ENCODE data around the gene RNF130. TPM values are rescaled to one million over a fixed set of nuclear protein-coding genes. Genes with fewer than 3 reads are reported as not detected.

Gene RNF130
- total RNA-seq, 2 donors from 2014 or later: 83.8 to 116 TPM

- no peaks in the 10 kb centered on the region for H3K9me3 ChIP-seq
- H3K27ac ChIP-seq: no peak overlapping the region
- H3K4me3 ChIP-seq: no peak overlapping the region
- peaks cover 11% of the 10 kb centered on the region for H3K4me1 ChIP-seq (replicated peaks)
- intact Hi-C loops (cut with DNase I): loop anchor here (5.0 kb wide), 2 partner anchors 107 to 163 kb away; partner anchors contain the start of gene RNF130
- no peaks in the 10 kb centered on the region for H3K36me3 ChIP-seq
- WGBS: 89% methylated on average over 6 of the region's 6 CpGs
- H3K27me3 ChIP-seq (replicated peaks; ENCODE audit: insufficient read depth): no peaks in the 10 kb centered on the region
- DNase-seq (ENCODE audit: low spot score): no peak
- TF ChIP-seq POLR2AphosphoS5 (IDR thresholded peaks at IDR 0.05) (no peak), POLR2A (IDR thresholded peaks at IDR 0.05) (no peak), CTCF (IDR thresholded peaks at IDR 0.05) (no peak)
Observed at GRCh38 chr5:179909224-179909623, 162.3 kb downstream of the RNF130 start.

- no peak for TF ChIP-seq POLR2AphosphoS5 (IDR thresholded peaks at IDR 0.05)
- TF ChIP-seq POLR2A (IDR thresholded peaks at IDR 0.05): no peak
- no peak for TF ChIP-seq CTCF (IDR thresholded peaks at IDR 0.05)
- no peaks in the 10 kb centered on the region for H3K36me3 ChIP-seq
- peak overlapping the region in 1 of 2 donors; percentile 63 for H3K27ac ChIP-seq
- DNase-seq (ENCODE audit: low spot score): no peak
- no peak overlapping the region for H3K4me3 ChIP-seq
- peaks cover 8% of the 10 kb centered on the region for H3K4me1 ChIP-seq (replicated peaks)
- H3K27me3 ChIP-seq (replicated peaks; ENCODE audit: insufficient read depth): no peaks in the 10 kb centered on the region
- intact Hi-C loops (cut with DNase I): loop anchor here (5.0 kb wide), 2 partner anchors 106 to 164 kb away; partner anchors contain the start of gene RNF130
- H3K9me3 ChIP-seq: no peaks in the 10 kb centered on the region
- 90% methylated on average over 16 of the region's 16 CpGs for WGBS
Observed at GRCh38 chr5:179908528-179908927, 163.0 kb downstream of the RNF130 start.

GRCh38 chr5:179907556-179908324 lies 163.8 kb downstream of the RNF130 start, which contains the start of gene TBC1D9B:
TBC1D9B (minus strand) TSS chr5:179907897; CDS start chr5:179907821, 76 bp downstream.
- Histone ChIP-seq H3K4me3 (peak within 1 kb of the TSS; percentile 47 to 50), H3K4me1 (replicated peaks) (peaks cover 5% of the 10 kb centered on the region), H3K36me3 (no peaks in the 10 kb centered on the region), H3K27me3 (replicated peaks; ENCODE audit: insufficient read depth) (no peaks in the 10 kb centered on the region), H3K9me3 (no peaks in the 10 kb centered on the region), H3K27ac (peak within 1 kb of the TSS; percentile 66 to 68)
- TF ChIP-seq POLR2AphosphoS5 (IDR thresholded peaks at IDR 0.05): no peak
- TF ChIP-seq POLR2A (IDR thresholded peaks at IDR 0.05): no peak
- TF ChIP-seq CTCF (IDR thresholded peaks at IDR 0.05): peak in 3 of 4 experiments; percentile 42 to 62 (median 56)
- peak; percentile 36 for DNase-seq (ENCODE audit: low spot score)
- intact Hi-C loops (cut with DNase I): loop anchor here (5.0 kb wide), 2 partner anchors 105 to 165 kb away; partner anchors contain the start of gene RNF130
- WGBS: under 1% methylated on average over 48 of the region's 105 CpGs

- TF ChIP-seq POLR2A (IDR thresholded peaks at IDR 0.05) (no peak), CTCF (IDR thresholded peaks at IDR 0.05) (no peak), POLR2AphosphoS5 (IDR thresholded peaks at IDR 0.05) (no peak)
- WGBS: 6% methylated on average over 20 of the region's 50 CpGs
- H3K36me3 ChIP-seq: no peaks in the 10 kb centered on the region
- peak; percentile 30 for DNase-seq (ENCODE audit: low spot score)
- peak overlapping the region; percentile 66 to 68 for H3K27ac ChIP-seq
- peak overlapping the region; percentile 47 to 50 for H3K4me3 ChIP-seq
- no peaks in the 10 kb centered on the region for H3K27me3 ChIP-seq (replicated peaks; ENCODE audit: insufficient read depth)
- H3K9me3 ChIP-seq: no peaks in the 10 kb centered on the region
- intact Hi-C loops (cut with DNase I): loop anchor here (5.0 kb wide), 2 partner anchors 105 to 165 kb away; partner anchors contain the start of gene RNF130
- H3K4me1 ChIP-seq (replicated peaks): peaks cover 5% of the 10 kb centered on the region
Observed at GRCh38 chr5:179906795-179907555, 164.6 kb downstream of the RNF130 start.

Data from prostate gland (tissue), 2 donors.